ENCODE data around the gene BPIFB4.

DNA sequence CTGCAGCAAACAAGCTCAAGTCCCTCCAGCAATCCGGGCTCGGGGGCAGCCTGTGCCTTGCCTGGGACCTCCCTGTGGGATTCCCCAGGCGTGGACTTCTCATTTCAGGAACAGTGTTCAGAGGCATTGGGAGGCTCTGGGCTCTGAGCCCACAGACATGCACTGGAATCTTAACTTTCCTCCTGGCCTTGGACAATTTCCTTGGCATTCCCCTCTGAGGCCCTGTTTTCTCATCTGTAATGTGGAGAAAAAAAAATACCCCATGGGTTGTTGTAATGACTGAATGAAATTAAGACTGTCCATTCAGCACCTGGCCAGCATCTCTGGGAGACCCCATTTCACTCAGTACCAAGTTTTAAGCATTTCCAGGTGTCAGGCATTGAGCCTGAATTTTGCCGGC lies 17.6 kb downstream of the BPIFB4 start:
- TF ChIP-seq, protein P1, sequence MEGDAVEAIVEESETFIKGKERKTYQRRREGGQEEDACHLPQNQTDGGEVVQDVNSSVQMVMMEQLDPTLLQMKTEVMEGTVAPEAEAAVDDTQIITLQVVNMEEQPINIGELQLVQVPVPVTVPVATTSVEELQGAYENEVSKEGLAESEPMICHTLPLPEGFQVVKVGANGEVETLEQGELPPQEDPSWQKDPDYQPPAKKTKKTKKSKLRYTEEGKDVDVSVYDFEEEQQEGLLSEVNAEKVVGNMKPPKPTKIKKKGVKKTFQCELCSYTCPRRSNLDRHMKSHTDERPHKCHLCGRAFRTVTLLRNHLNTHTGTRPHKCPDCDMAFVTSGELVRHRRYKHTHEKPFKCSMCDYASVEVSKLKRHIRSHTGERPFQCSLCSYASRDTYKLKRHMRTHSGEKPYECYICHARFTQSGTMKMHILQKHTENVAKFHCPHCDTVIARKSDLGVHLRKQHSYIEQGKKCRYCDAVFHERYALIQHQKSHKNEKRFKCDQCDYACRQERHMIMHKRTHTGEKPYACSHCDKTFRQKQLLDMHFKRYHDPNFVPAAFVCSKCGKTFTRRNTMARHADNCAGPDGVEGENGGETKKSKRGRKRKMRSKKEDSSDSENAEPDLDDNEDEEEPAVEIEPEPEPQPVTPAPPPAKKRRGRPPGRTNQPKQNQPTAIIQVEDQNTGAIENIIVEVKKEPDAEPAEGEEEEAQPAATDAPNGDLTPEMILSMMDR (conservative IDR thresholded peaks at IDR 0.05 in 1 of 2, IDR thresholded peaks at IDR 0.05 in 1 of 2; ENCODE audit: low read depth in 1 of 2, low read length in 2 of 2) = no peak
- TF ChIP-seq EZH2 (IDR thresholded peaks at IDR 0.05; ENCODE audit: low read length, missing control alignments) = no peak

Measured in fibroblast of lung (primary cell).